ENCODE measurements around the gene ADAM22. TPM values are rescaled to one million over a fixed set of nuclear protein-coding genes. Genes with fewer than 3 reads are reported as not detected.

Gene ADAM22
- polyA plus RNA-seq, 1 of the 3 experiments (the other 2 are of a cell fraction): 3.0 TPM

GRCh38 chr7:88167223-88167622 is 233.2 kb downstream of the ADAM22 start:
- POLR2A ChIA-PET: no interaction called here

DNA sequence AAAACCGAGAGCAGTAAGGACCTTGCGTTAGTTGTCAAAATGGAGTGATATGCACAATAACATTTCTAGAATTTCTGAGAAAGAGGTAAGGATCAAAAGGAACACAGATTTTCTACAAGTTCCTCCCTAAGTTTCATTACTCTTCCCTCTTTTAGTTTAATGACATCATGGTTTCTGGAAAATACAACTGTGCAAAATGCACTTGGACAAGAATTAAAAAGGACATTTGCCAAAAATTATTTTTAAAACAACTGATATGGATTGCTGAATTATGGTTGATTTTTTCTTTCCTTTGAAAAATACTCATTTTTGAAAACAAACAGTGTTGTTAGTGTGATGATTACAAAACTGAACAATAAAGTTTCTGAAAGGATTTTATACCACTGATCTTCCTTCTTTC is 233.7 kb downstream of the ADAM22 start:
- no peak for DNase-seq
- ChIA-PET POLR2A (no interaction called here), CTCF (interaction anchor here (3.3 kb wide), 1 partner anchor 370 kb away, joined by 24 read pairs; no protein-coding TSS in a partner anchor)
- H3K9me2 ChIP-seq: no peaks in the 10 kb centered on the region
- H3K79me2 ChIP-seq (ENCODE audit: insufficient read depth): no peaks in the 10 kb centered on the region
- TF ChIP-seq EP300 (IDR thresholded peaks at IDR 0.05; ENCODE audit: borderline replicate concordance in 1 of 2, low read depth in 1 of 2, low read length in 1 of 2) (no peak), MEF2A (IDR thresholded peaks at IDR 0.05; ENCODE audit: borderline replicate concordance, low read depth) (no peak), RXRA (IDR thresholded peaks at IDR 0.05; ENCODE audit: borderline replicate concordance, low read depth) (no peak), JUND (IDR thresholded peaks at IDR 0.05) (no peak), FOSL2 (IDR thresholded peaks at IDR 0.05; ENCODE audit: borderline replicate concordance, low read depth) (no peak), SMC3 (IDR thresholded peaks at IDR 0.05; ENCODE audit: low read depth, low read length) (no peak), TCF12 (IDR thresholded peaks at IDR 0.05) (no peak), FOXM1 (IDR thresholded peaks at IDR 0.05; ENCODE audit: low read depth) (no peak), MAX (IDR thresholded peaks at IDR 0.05; ENCODE audit: low read depth) (no peak), TAF1 (IDR thresholded peaks at IDR 0.05; ENCODE audit: borderline replicate concordance, low read depth, low read length) (no peak), YY1 (IDR thresholded peaks at IDR 0.05; ENCODE audit: low read depth) (no peak), RFX5 (IDR thresholded peaks at IDR 0.05; ENCODE audit: low read length) (no peak), GABPA (IDR thresholded peaks at IDR 0.05; ENCODE audit: low read depth) (no peak), REST (IDR thresholded peaks at IDR 0.05; ENCODE audit: low read depth, low read length) (no peak), NRF1 (IDR thresholded peaks at IDR 0.05; ENCODE audit: low read depth, low read length) (no peak), MXI1 (IDR thresholded peaks at IDR 0.05; ENCODE audit: low read depth, low read length) (no peak)
- TF ChIP-seq, protein P1, sequence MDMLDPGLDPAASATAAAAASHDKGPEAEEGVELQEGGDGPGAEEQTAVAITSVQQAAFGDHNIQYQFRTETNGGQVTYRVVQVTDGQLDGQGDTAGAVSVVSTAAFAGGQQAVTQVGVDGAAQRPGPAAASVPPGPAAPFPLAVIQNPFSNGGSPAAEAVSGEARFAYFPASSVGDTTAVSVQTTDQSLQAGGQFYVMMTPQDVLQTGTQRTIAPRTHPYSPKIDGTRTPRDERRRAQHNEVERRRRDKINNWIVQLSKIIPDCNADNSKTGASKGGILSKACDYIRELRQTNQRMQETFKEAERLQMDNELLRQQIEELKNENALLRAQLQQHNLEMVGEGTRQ (IDR thresholded peaks at IDR 0.05; ENCODE audit: borderline replicate concordance, low read depth, low read length): no peak
- WGBS (ENCODE audit: low lambda C conversion rate): 80% methylated on average over 2 of the region's 2 CpGs
- H3K9me3 ChIP-seq: no peaks in the 10 kb centered on the region
- peaks cover 0 to 8% of the 10 kb centered on the region in 2 experiments; a peak in 2 of 4 replicates for H3K4me1 ChIP-seq (ENCODE audit: control insufficient read depth in 1 of 2, insufficient read depth in 2 of 2, low read depth in 1 of 2, low read length in 1 of 2)
- no peak overlapping the region for H3K9ac ChIP-seq
- no peaks in the 10 kb centered on the region for H4K20me1 ChIP-seq (ENCODE audit: insufficient read depth)
- no peak overlapping the region for H3K4me2 ChIP-seq
- H3F3A ChIP-seq (replicated peaks; ENCODE audit: insufficient read depth): no peaks in the 10 kb centered on the region
- H3K36me3 ChIP-seq (replicated peaks in 1 of 2; ENCODE audit: control insufficient read depth in 1 of 2, insufficient read depth in 2 of 2, low read length in 1 of 2): peaks cover 0 to 13% of the 10 kb centered on the region in 2 experiments
- H3K27me3 ChIP-seq (ENCODE audit: insufficient read depth): no peaks in the 10 kb centered on the region
- peak overlapping the region in 1 of 2 experiments; percentile 63; a peak in 1 of 4 replicates for H3K27ac ChIP-seq (ENCODE audit: low read depth in 2 of 2, low read length in 1 of 2)
- H3K4me3 ChIP-seq (ENCODE audit: low read depth in 2 of 2, low read length in 1 of 2): no peak overlapping the region
- H2AFZ ChIP-seq (ENCODE audit: low read depth): no peak overlapping the region

More at GRCh38 chr7:88167223-88167622, 233.2 kb downstream of the ADAM22 start:
- peaks cover 0 to 13% of the 10 kb centered on the region in 2 experiments for H3K36me3 ChIP-seq (replicated peaks in 1 of 2; ENCODE audit: control insufficient read depth in 1 of 2, insufficient read depth in 2 of 2, low read length in 1 of 2)
- CTCF ChIA-PET: interaction anchor here (0.8 to 3.3 kb wide), 3 partner anchors 24 to 369 kb away, joined by 3 to 24 read pairs (median 4); no protein-coding TSS in a partner anchor
- H3K9ac ChIP-seq: no peak overlapping the region
- H3K4me2 ChIP-seq: no peak overlapping the region
- no peaks in the 10 kb centered on the region for H3K9me3 ChIP-seq
- H3K79me2 ChIP-seq (ENCODE audit: insufficient read depth): no peaks in the 10 kb centered on the region
- H3K4me1 ChIP-seq (ENCODE audit: control insufficient read depth in 1 of 2, insufficient read depth in 2 of 2, low read depth in 1 of 2, low read length in 1 of 2): peaks cover 0 to 8% of the 10 kb centered on the region in 2 experiments; a peak in 2 of 4 replicates
- H3K4me3 ChIP-seq (ENCODE audit: low read depth in 2 of 2, low read length in 1 of 2): no peak overlapping the region
- peak; percentile 19 for DNase-seq
- H3F3A ChIP-seq (replicated peaks; ENCODE audit: insufficient read depth): no peaks in the 10 kb centered on the region
- TF ChIP-seq EP300 (IDR thresholded peaks at IDR 0.05; ENCODE audit: borderline replicate concordance in 1 of 2, low read depth in 1 of 2, low read length in 1 of 2) (peak in 1 of 2 experiments; percentile 40; a peak in 1 of 4 replicates), RCOR1 (IDR thresholded peaks at IDR 0.05; ENCODE audit: low read length) (peak; percentile 18; the same call in 1 of the 2 replicates), GATA2 (CRISPR knock-in tag; IDR thresholded peaks at IDR 0.05) (peak; percentile 51), SIN3A (IDR thresholded peaks at IDR 0.05; ENCODE audit: borderline replicate concordance, low read depth, low read length) (no peak), MXI1 (IDR thresholded peaks at IDR 0.05; ENCODE audit: low read depth, low read length) (peak; percentile 81; the same call in 1 of the 2 replicates), CHD2 (IDR thresholded peaks at IDR 0.05; ENCODE audit: low read length, partially characterized antibody) (peak; percentile 44)
- TF ChIP-seq, protein P2, sequence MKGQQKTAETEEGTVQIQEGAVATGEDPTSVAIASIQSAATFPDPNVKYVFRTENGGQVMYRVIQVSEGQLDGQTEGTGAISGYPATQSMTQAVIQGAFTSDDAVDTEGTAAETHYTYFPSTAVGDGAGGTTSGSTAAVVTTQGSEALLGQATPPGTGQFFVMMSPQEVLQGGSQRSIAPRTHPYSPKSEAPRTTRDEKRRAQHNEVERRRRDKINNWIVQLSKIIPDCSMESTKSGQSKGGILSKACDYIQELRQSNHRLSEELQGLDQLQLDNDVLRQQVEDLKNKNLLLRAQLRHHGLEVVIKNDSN (IDR thresholded peaks at IDR 0.05; ENCODE audit: borderline replicate concordance, low read depth): no peak
- H3K27ac ChIP-seq (ENCODE audit: low read depth in 2 of 2, low read length in 1 of 2): peak overlapping the region in 1 of 2 experiments; percentile 63; a peak in 2 of 4 replicates
- H2AFZ ChIP-seq (ENCODE audit: low read depth): no peak overlapping the region
- H3K27me3 ChIP-seq (ENCODE audit: insufficient read depth): no peaks in the 10 kb centered on the region
- no peaks in the 10 kb centered on the region for H3K9me2 ChIP-seq
- WGBS (ENCODE audit: low lambda C conversion rate): 82% methylated on average over 2 of the region's 2 CpGs
- H4K20me1 ChIP-seq (ENCODE audit: insufficient read depth): no peaks in the 10 kb centered on the region

All from SK-N-SH (cell line).